Panc1 (cell line): Measurements from ENCODE around the gene BABAM2.

Source experiments
- POLR2AphosphoS5 ChIP-seq: IDR thresholded peaks from 2 replicates; pipeline ENCODE4 v1.6.1; 2012; ENCODE audit warnings: mild to moderate bottlenecking, low read depth, low read length, moderate library complexity
- REST ChIP-seq, 2 experiments: IDR thresholded peaks; 2 replicates each; pipeline ENCODE4 v1.6.1; 2011 to 2012; ENCODE audit warnings: low read depth in 2 of 2, control low read depth in 1 of 2, low read length in 1 of 2, mild to moderate bottlenecking in 1 of 2, moderate library complexity in 1 of 2; ENCODE audit not compliant: insufficient read depth in 1 of 2
- TF ChIP-seq, protein P1 (sequence below): fragments of 450-650 bp; IDR thresholded peaks from 2 replicates; pipeline ENCODE4 v1.5.1; 2017; ENCODE audit warnings: mild to moderate bottlenecking

GRCh38 chr2:28336264-28336980 is 445.9 kb downstream of the BABAM2 start:
- TF ChIP-seq, protein P1, sequence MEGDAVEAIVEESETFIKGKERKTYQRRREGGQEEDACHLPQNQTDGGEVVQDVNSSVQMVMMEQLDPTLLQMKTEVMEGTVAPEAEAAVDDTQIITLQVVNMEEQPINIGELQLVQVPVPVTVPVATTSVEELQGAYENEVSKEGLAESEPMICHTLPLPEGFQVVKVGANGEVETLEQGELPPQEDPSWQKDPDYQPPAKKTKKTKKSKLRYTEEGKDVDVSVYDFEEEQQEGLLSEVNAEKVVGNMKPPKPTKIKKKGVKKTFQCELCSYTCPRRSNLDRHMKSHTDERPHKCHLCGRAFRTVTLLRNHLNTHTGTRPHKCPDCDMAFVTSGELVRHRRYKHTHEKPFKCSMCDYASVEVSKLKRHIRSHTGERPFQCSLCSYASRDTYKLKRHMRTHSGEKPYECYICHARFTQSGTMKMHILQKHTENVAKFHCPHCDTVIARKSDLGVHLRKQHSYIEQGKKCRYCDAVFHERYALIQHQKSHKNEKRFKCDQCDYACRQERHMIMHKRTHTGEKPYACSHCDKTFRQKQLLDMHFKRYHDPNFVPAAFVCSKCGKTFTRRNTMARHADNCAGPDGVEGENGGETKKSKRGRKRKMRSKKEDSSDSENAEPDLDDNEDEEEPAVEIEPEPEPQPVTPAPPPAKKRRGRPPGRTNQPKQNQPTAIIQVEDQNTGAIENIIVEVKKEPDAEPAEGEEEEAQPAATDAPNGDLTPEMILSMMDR = no peak
- TF ChIP-seq POLR2AphosphoS5 (no peak), REST (IDR thresholded peaks at IDR 0.05; ENCODE audit: insufficient read depth in 1 of 2, low read depth in 2 of 2, low read length in 1 of 2) (no peak)
